ENCODE results near the gene AIP. TPM values are rescaled to one million over a fixed set of nuclear protein-coding genes. Genes with fewer than 3 reads are reported as not detected.
A peak's percentile ranks its signal among the peaks of the same experiment; 100 is the strongest.

Gene AIP
- polyA plus RNA-seq, 3 donors = 76.7 to 132 (median 99.3) TPM

GRCh38 chr11:67517784-67518552 is 35.1 kb downstream of the AIP start:
- Histone ChIP-seq H3K27ac (ENCODE audit: low read depth in 1 of 2, low read length in 2 of 2) (no peak overlapping the region), H3K9me3 (replicated peaks in 1 of 2; ENCODE audit: control insufficient read depth in 1 of 2, insufficient read depth in 1 of 2, low read length in 2 of 2) (no peaks in the 10 kb centered on the region), H4K20me1 (ENCODE audit: insufficient read depth, low read length) (no peaks in the 10 kb centered on the region), H3K4me2 (replicated peaks; ENCODE audit: extremely low read depth, low read length, poor library complexity, severe bottlenecking) (no peak overlapping the region), H3K4me3 (replicated peaks in 1 of 3; ENCODE audit: low read depth in 2 of 3, low read length in 3 of 3) (no peak overlapping the region), H3K9ac (ENCODE audit: insufficient read depth, low read length, poor library complexity, severe bottlenecking) (no peak overlapping the region), H3K36me3 (replicated peaks in 1 of 2; ENCODE audit: control insufficient read depth in 1 of 2, insufficient read depth in 2 of 2, low read length in 2 of 2) (no peaks in the 10 kb centered on the region), H3K27me3 (ENCODE audit: control insufficient read depth in 2 of 2, insufficient read depth in 2 of 2, low read length in 2 of 2) (peaks cover 0 to 2% of the 10 kb centered on the region in 2 donors), H3K79me2 (ENCODE audit: insufficient read depth, low read length) (no peaks in the 10 kb centered on the region), H3K4me1 (ENCODE audit: control insufficient read depth in 1 of 2, insufficient read depth in 2 of 2, low read length in 2 of 2) (no peaks in the 10 kb centered on the region), H2AFZ (ENCODE audit: insufficient read depth, low read depth, low read length, poor library complexity, severe bottlenecking) (no peak overlapping the region)
- Mint-ChIP-seq H3K4me3 (no peak overlapping the region), H3K36me3 (no peaks in the 10 kb centered on the region), H3K4me1 (peaks cover 3% of the 10 kb centered on the region), H3K27ac (no peak overlapping the region), H3K9me3 (peaks cover 0 to 3% (median 0%) of the 10 kb centered on the region in 7 donors), H3K27me3 (ENCODE audit: low read depth in 3 of 3) (peaks cover 0 to 20% (median 14%) of the 10 kb centered on the region in 3 donors)
- intact Hi-C loops (cut with micrococcal nuclease) = no loop called here
- TF ChIP-seq CTCF (IDR thresholded peaks at IDR 0.05) = no peak
- DNase-seq = no peak
- 97% methylated on average over 3 of the region's 10 CpGs for WGBS (ENCODE audit: insufficient coverage)

GRCh38 chr11:67519726-67520125 is 36.9 kb downstream of the AIP start:
- intact Hi-C loops (cut with micrococcal nuclease) = no loop called here
- peak overlapping the region in 1 of 7 donors; percentile 81 for H3K27ac Mint-ChIP-seq

More at GRCh38 chr11:67519726-67520125, 36.9 kb downstream of the AIP start:
- H3K4me1 ChIP-seq (ENCODE audit: control insufficient read depth in 1 of 2, insufficient read depth in 2 of 2, low read length in 2 of 2) = no peaks in the 10 kb centered on the region
- no peak for DNase-seq
- no peak for TF ChIP-seq CTCF (IDR thresholded peaks at IDR 0.05)
- Mint-ChIP-seq H3K4me3 (no peak overlapping the region), H3K4me1 (peaks cover 3% of the 10 kb centered on the region), H3K9me3 (peaks cover 0 to 3% (median 0%) of the 10 kb centered on the region in 7 donors), H3K36me3 (no peaks in the 10 kb centered on the region), H3K27me3 (ENCODE audit: low read depth in 3 of 3) (peaks cover 0 to 12% (median 9%) of the 10 kb centered on the region in 3 donors)
- H3K27ac ChIP-seq (ENCODE audit: low read depth in 1 of 2, low read length in 2 of 2) = no peak overlapping the region
- no peaks in the 10 kb centered on the region for H3K36me3 ChIP-seq (replicated peaks in 1 of 2; ENCODE audit: control insufficient read depth in 1 of 2, insufficient read depth in 2 of 2, low read length in 2 of 2)
- no peaks in the 10 kb centered on the region for H3K79me2 ChIP-seq (ENCODE audit: insufficient read depth, low read length)
- H2AFZ ChIP-seq (ENCODE audit: insufficient read depth, low read depth, low read length, poor library complexity, severe bottlenecking) = no peak overlapping the region
- H3K4me3 ChIP-seq (replicated peaks in 1 of 3; ENCODE audit: low read depth in 2 of 3, low read length in 3 of 3) = no peak overlapping the region
- 93% methylated on average over 32 of the region's 32 CpGs for WGBS (ENCODE audit: insufficient coverage)
- H3K9ac ChIP-seq (ENCODE audit: insufficient read depth, low read length, poor library complexity, severe bottlenecking) = no peak overlapping the region
- H3K27me3 ChIP-seq (ENCODE audit: control insufficient read depth in 2 of 2, insufficient read depth in 2 of 2, low read length in 2 of 2) = no peaks in the 10 kb centered on the region
- H3K4me2 ChIP-seq (replicated peaks; ENCODE audit: extremely low read depth, low read length, poor library complexity, severe bottlenecking) = no peak overlapping the region
- no peaks in the 10 kb centered on the region for H4K20me1 ChIP-seq (ENCODE audit: insufficient read depth, low read length)
- no peaks in the 10 kb centered on the region for H3K9me3 ChIP-seq (replicated peaks in 1 of 2; ENCODE audit: control insufficient read depth in 1 of 2, insufficient read depth in 1 of 2, low read length in 2 of 2)
